Loucy (cell line): Measurements from ENCODE around the gene CACNA1C.

Experiments used
- H2AFZ ChIP-seq: fragments of 200-600 bp; sonication (generic); 2 replicates; pipeline ENCODE4 v1.6.0; 2016; ENCODE audit warnings: antibody characterized with exemption, mild to moderate bottlenecking, low read length, moderate library complexity
- H3F3A ChIP-seq: fragments of 200-600 bp; 2 replicates; pipeline ENCODE4 v1.6.0; 2016; ENCODE audit warnings: antibody characterized with exemption, low read depth, mild to moderate bottlenecking
- H3K27me3 ChIP-seq: fragments of 200-600 bp; sonication (generic); 2 replicates; pipeline ENCODE4 v1.6.1; 2014; ENCODE audit warnings: low read length, mild to moderate bottlenecking; ENCODE audit not compliant: insufficient read depth, poor library complexity, severe bottlenecking
- H3K36me3 ChIP-seq: fragments of 200-600 bp; sonication (generic); 2 replicates; pipeline ENCODE4 v1.6.1; 2016; ENCODE audit warnings: low read length; ENCODE audit not compliant: insufficient read depth
- H3K4me1 ChIP-seq: fragments of 200-600 bp; sonication (generic); 2 replicates; pipeline ENCODE4 v1.5.1; 2014; ENCODE audit warnings: low read length, mild to moderate bottlenecking; ENCODE audit not compliant: insufficient read depth, poor library complexity, severe bottlenecking
- H3K4me2 ChIP-seq: fragments of 200-600 bp; sonication (generic); 2 replicates; pipeline ENCODE4 v1.6.0; 2014; ENCODE audit warnings: antibody characterized with exemption, low read length, low read depth, mild to moderate bottlenecking; ENCODE audit not compliant: poor library complexity, severe bottlenecking
- H3K4me3 ChIP-seq: fragments of 200-600 bp; sonication (generic); 2 replicates; pipeline ENCODE4 v1.5.1; 2014; ENCODE audit warnings: low read length, mild to moderate bottlenecking, mixed read lengths; ENCODE audit not compliant: poor library complexity, severe bottlenecking
- H3K79me2 ChIP-seq: fragments of 200-600 bp; sonication (generic); 2 replicates; pipeline ENCODE4 v1.6.1; 2014; ENCODE audit warnings: low read length; ENCODE audit not compliant: insufficient read depth
- H3K9ac ChIP-seq: fragments of 200-600 bp; sonication (generic); 2 replicates; pipeline ENCODE4 v1.6.0; 2014; ENCODE audit warnings: mild to moderate bottlenecking, low read depth, low read length, moderate library complexity; ENCODE audit not compliant: poor library complexity, severe bottlenecking
- H3K9me2 ChIP-seq: fragments of 200-600 bp; sonication (generic); replicated peaks from 2 replicates; pipeline ENCODE4 v1.6.1; 2016; ENCODE audit warnings: low read depth, low read length, mixed read lengths
- H3K9me3 ChIP-seq: fragments of 200-600 bp; sonication (generic); 2 replicates; pipeline ENCODE4 v1.6.1; 2014; ENCODE audit warnings: mild to moderate bottlenecking, antibody characterized with exemption, low read length, low read depth; ENCODE audit not compliant: insufficient read depth
- H4K20me1 ChIP-seq: fragments of 200-600 bp; sonication (generic); 2 replicates; pipeline ENCODE4 v1.6.0; 2014; ENCODE audit warnings: antibody characterized with exemption, low read length, mild to moderate bottlenecking; ENCODE audit not compliant: insufficient read depth, poor library complexity, severe bottlenecking
- CTCF ChIP-seq: fragments of 200-600 bp; sonication (generic); conservative IDR thresholded peaks from 2 replicates; pipeline ENCODE4 v1.5.1; 2014; ENCODE audit warnings: mild to moderate bottlenecking, antibody characterized with exemption, low read length
- EZH2phosphoT487 ChIP-seq: fragments of 200-600 bp; IDR thresholded peaks from 2 replicates; pipeline ENCODE4 v1.6.1; 2018; ENCODE audit warnings: antibody characterized with exemption, mild to moderate bottlenecking, moderate library complexity, borderline replicate concordance

Gene CACNA1C

DNA sequence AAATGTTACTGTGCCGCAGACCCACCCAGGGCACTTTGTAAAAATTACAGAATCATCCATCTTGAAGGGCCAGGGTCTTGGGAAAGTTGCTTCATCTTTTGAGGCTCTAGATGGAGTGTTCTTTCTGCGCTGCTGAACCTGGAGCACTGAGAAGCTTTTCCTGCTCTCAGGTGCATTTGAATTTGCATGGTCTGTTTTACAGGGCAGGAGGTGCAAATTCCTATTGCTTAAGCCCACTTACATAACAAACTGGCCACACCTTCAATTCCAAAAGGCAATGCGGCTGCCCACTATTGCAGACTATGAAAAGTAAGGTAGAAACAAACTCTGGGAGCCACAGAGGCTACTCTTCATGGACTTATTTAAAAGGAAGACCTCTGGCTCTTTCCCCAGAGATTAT is 254.8 kb downstream of the CACNA1C start:
- Histone ChIP-seq H3K79me2 (no peaks in the 10 kb centered on the region), H4K20me1 (no peaks in the 10 kb centered on the region), H3K4me2 (no peak overlapping the region), H3K36me3 (no peaks in the 10 kb centered on the region), H3K9ac (no peak overlapping the region), H3K9me2 (no peaks in the 10 kb centered on the region), H3F3A (no peaks in the 10 kb centered on the region), H3K4me1 (peaks cover 4% of the 10 kb centered on the region), H3K27me3 (no peaks in the 10 kb centered on the region), H3K4me3 (no peak overlapping the region), H2AFZ (no peak overlapping the region), H3K9me3 (no peaks in the 10 kb centered on the region)
- TF ChIP-seq EZH2phosphoT487 = no peak

GRCh38 chr12:2309647-2310046 is 256.9 kb downstream of the CACNA1C start:
- Histone ChIP-seq H3K27me3 (no peaks in the 10 kb centered on the region), H2AFZ (no peak overlapping the region), H3K9me3 (no peaks in the 10 kb centered on the region), H3K9ac (no peak overlapping the region), H3K4me1 (peaks cover 4% of the 10 kb centered on the region), H3K4me3 (no peak overlapping the region), H3K79me2 (no peaks in the 10 kb centered on the region), H3K4me2 (no peak overlapping the region), H3F3A (no peaks in the 10 kb centered on the region), H4K20me1 (no peaks in the 10 kb centered on the region), H3K36me3 (no peaks in the 10 kb centered on the region), H3K9me2 (no peaks in the 10 kb centered on the region)
- TF ChIP-seq CTCF (no peak), EZH2phosphoT487 (no peak)

DNA sequence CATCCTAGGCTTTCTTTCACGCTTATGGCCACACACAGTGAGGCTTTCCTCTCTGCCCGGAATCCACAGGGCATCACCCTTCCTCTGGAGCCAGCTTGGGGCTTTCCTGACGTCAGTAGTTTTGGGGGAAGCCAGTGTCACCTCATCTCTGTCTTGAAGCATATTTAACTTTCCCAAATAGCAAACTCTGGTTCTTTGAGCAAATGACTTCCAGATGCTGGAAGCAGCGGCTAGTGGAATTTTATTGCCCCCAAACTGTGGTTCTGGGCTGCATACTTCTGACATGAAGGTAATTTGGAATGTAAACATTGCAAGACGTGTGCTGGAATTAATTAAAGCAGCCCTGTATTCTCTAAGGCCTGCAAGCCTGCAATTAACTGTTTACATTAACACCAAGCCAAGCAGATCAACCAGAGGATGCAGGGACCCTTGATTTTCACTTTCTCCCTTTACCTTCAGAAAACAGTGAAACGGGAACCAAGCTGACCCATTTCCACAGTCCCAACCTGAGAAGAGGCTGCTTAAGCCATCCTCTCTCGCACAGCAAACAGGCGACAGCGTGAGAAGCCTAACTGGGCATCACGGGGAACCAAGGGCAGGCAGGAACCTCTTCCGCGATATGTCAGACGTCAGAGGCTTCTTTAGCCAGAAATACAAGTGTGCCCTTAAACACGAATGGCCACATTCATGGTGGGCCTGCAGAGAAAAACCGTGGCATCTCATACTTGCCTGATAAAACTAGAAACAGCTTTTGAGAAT is 258.4 kb downstream of the CACNA1C start:
- Histone ChIP-seq H3F3A (no peaks in the 10 kb centered on the region), H2AFZ (no peak overlapping the region), H3K9ac (no peak overlapping the region), H3K79me2 (no peaks in the 10 kb centered on the region), H3K4me2 (no peak overlapping the region), H3K9me3 (no peaks in the 10 kb centered on the region), H3K36me3 (no peaks in the 10 kb centered on the region), H3K4me1 (peaks cover 4% of the 10 kb centered on the region), H4K20me1 (no peaks in the 10 kb centered on the region), H3K4me3 (no peak overlapping the region), H3K27me3 (no peaks in the 10 kb centered on the region), H3K9me2 (no peaks in the 10 kb centered on the region)
- TF ChIP-seq EZH2phosphoT487 (no peak), CTCF (no peak)

GRCh38 chr12:2312175-2312574 is 259.4 kb downstream of the CACNA1C start:
- Histone ChIP-seq H3K4me1 (no peaks in the 10 kb centered on the region), H3K36me3 (no peaks in the 10 kb centered on the region), H2AFZ (no peak overlapping the region), H3K4me3 (no peak overlapping the region), H3F3A (no peaks in the 10 kb centered on the region), H3K79me2 (no peaks in the 10 kb centered on the region), H3K27me3 (no peaks in the 10 kb centered on the region), H4K20me1 (no peaks in the 10 kb centered on the region), H3K9me2 (no peaks in the 10 kb centered on the region), H3K4me2 (no peak overlapping the region), H3K9me3 (no peaks in the 10 kb centered on the region), H3K9ac (no peak overlapping the region)
- TF ChIP-seq EZH2phosphoT487 (no peak), CTCF (no peak)
